ENCODE results near the gene SIK2.

Gene SIK2

DNA sequence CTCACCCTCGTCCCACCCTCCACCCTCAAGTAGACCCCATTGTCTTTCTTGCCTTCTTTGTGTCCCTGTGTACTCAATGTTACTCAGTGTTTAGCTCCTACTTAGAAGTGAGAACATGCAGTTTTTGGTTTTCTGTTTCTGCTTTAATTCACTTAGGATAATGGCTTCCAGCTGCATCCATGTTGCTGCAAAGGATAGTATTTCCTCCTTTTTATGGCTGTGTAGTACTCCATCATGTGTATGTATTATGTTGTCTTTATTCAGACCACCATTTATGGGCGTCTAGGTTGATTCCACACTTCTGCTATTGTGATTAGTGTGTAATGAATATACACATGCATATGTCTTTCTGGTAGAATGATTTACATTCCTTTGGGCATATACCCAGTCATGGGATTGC, 73.6 kb downstream of the SIK2 start:
- TF ChIP-seq CTCF (conservative IDR thresholded peaks at IDR 0.05; ENCODE audit: low read depth, low read length): no peak
- no peak overlapping the region for H3K4me3 ChIP-seq (ENCODE audit: low read depth, low read length)
- no peak for DNase-seq (ENCODE audit: low read depth)

DNA sequence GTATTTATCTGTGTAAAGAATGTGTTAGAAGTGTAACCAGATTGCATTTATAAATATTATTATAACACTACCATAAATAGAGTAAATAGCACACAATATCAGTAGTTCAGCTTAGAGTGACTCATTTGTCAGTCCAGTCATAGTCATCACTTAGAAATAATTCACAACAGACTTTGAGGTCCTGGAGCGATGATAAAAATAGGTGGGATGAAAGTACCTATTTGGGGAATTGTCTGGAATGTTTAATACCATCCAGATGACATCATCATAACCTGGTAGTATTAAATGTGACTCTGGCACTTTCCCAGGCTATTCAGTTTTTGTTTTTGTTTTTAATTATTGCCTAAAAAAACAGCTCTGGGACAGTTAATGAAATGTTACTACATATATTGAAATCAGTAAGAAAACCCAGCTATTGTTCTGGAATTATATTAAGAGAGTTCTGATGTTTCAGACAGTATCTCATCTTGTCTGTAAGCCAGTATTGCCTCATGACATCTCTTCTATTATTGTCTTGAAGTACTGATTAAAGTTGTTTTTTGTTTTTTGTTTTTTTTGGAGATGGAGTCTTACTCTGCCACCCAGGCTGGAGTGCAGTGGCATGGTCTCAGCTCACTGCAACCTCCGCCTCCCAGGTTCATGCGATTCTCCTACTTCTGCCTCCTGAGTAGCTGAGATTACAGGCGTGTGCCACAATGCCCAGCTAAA, 74.8 kb downstream of the SIK2 start:
- no peak for TF ChIP-seq CTCF (conservative IDR thresholded peaks at IDR 0.05; ENCODE audit: low read depth, low read length)
- DNase-seq (ENCODE audit: low read depth): peak; percentile 42
- no peak overlapping the region for H3K4me3 ChIP-seq (ENCODE audit: low read depth, low read length)

DNA sequence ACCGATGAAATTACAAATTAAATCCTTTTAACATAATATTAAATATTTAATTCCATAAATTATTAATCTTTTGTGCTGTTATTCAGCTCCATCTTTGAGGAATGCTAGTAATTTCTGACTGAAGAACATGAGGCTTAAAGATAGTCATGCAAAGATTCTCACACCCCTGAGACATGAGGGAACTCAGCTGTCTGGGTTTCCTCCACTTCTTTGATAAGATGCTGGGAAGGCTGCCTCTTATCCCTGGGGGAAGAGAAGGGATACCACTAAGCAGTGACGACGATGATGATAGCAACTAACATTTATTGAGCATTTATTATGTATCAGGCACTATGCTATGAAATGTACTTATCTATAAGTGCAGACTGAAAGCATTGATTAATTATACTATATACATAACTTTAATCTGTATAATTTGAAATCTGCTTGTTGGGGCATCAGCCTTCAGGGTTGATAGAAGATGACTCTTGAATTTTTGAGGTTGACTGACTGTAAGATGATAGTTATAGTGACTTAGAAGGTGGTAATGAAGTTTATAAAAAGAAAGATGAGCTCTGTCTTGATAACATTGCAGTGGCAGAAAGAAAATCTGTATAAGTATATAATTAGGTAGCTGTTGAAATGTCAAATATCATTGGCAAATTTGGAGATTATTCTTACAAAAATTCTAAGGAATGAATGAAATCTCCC, 78.4 kb downstream of the SIK2 start:
- DNase-seq (ENCODE audit: low read depth): no peak
- TF ChIP-seq CTCF (conservative IDR thresholded peaks at IDR 0.05; ENCODE audit: low read depth, low read length): no peak
- no peak overlapping the region for H3K4me3 ChIP-seq (ENCODE audit: low read depth, low read length)

- no peak for DNase-seq (ENCODE audit: low read depth)
- no peak for TF ChIP-seq CTCF (conservative IDR thresholded peaks at IDR 0.05; ENCODE audit: low read depth, low read length)
- H3K4me3 ChIP-seq (ENCODE audit: low read depth, low read length): no peak overlapping the region
Measured at GRCh38 chr11:111683806-111684205, 81.6 kb downstream of the SIK2 start.

- no peak for TF ChIP-seq CTCF (conservative IDR thresholded peaks at IDR 0.05; ENCODE audit: low read depth, low read length)
- DNase-seq (ENCODE audit: low read depth): no peak
- H3K4me3 ChIP-seq (ENCODE audit: low read depth, low read length): no peak overlapping the region
Measured at GRCh38 chr11:111684251-111684650, 82.0 kb downstream of the SIK2 start.

- DNase-seq (ENCODE audit: low read depth): no peak
- no peak for TF ChIP-seq CTCF (conservative IDR thresholded peaks at IDR 0.05; ENCODE audit: low read depth, low read length)
- no peak overlapping the region for H3K4me3 ChIP-seq (ENCODE audit: low read depth, low read length)
Measured at GRCh38 chr11:111688013-111688412, 85.8 kb downstream of the SIK2 start.

- no peak overlapping the region for H3K4me3 ChIP-seq (ENCODE audit: low read depth, low read length)
- TF ChIP-seq CTCF (conservative IDR thresholded peaks at IDR 0.05; ENCODE audit: low read depth, low read length): no peak
- DNase-seq (ENCODE audit: low read depth): no peak
Measured at GRCh38 chr11:111691176-111691575, 88.9 kb downstream of the SIK2 start.

Data from choroid plexus epithelial cell (primary cell).